PFSK-1 (cell line): ENCODE data around the gene PXDN.

ENCODE experiments used
- POLR2AphosphoS5 ChIP-seq: IDR thresholded peaks from 2 replicates; pipeline ENCODE4 v1.6.1; 2012; ENCODE audit warnings: low read depth, mild to moderate bottlenecking, control low read depth, low read length, moderate library complexity
- SIN3A ChIP-seq: IDR thresholded peaks from 2 replicates; pipeline ENCODE4 v1.6.1; 2012; ENCODE audit warnings: mild to moderate bottlenecking, low read length, moderate library complexity, borderline replicate concordance; ENCODE audit not compliant: insufficient read depth
- TAF1 ChIP-seq: IDR thresholded peaks from 2 replicates; pipeline ENCODE4 v1.6.1; 2012; ENCODE audit warnings: low read length, control low read depth, borderline replicate concordance; ENCODE audit not compliant: insufficient read depth

DNA sequence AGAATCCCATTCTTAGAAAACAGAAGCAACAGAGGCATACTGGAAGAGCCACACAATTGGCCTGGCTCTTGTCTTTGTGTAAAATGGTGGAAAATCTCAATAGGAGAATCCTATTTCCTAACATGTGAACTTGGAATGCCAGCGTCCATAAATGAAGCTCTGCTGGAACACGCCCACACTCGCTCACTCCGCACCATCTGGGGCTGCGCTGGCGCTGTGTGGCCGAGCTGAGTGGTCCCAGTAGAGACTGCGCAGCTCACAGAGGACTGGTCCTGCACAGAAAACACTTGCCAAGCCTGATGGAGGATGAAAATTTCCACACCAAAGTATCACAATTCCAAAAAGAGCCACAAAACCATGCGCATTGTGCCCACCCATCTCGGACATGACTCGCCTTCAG, 56.2 kb downstream of the PXDN start:
- peak; percentile 40; the same call in 1 of the 2 replicates for TF ChIP-seq POLR2AphosphoS5
- TF ChIP-seq TAF1, result no peak
- no peak for TF ChIP-seq SIN3A
